DMS 273 (cell line): ENCODE data around the gene ATP5ME.
"Not testable (repeated sequence)": the region's sequence is repeated elsewhere in the genome, so short reads cannot be mapped to it uniquely, and the experiment has no call there.

Experiments
- DNase-seq: peaks from one replicate; lab custom pipeline; 2025; ENCODE audit not compliant: unreplicated experiment; lab: John Stamatoyannopoulos, UW

ATP5ME gene

DNA sequence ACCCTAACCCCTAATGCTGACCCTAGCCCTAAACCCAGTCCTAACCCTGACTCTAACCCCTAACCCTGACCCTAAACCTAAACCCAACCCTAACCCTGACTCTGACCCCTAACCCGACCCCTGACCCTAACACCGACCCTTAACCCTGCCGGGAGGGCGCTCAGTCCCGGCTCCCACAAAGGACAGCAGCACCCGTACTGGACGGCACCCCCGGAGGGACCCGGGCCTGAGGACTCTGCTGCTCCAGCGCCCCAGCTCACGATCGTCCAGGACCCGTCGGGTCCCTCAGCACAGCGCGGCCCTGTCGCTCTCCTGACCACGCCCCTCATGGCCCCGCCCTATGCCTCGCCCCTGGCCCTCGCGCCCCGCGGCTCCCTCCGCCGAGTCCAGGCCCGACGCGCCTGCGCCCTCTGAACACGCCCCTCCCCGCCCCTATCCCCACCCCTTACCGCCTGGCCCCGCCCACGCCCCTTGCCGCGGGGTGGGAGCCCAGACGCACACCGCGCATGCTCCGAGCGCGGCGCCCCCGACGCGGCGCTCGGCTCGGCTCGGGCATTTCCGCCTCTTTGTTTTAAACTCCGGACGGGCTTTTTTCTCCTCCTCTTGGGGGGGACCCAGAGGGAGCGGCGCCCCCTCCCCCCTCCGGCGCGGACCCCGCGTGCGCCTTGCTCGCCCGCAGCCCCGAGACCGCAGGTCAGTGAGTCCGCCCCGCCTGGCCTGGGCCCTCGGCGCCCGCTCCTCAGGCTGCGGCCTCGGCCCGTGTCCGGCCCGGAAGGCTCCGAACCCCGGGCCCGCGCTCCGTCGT is 31.4 kb upstream of the ATP5ME start, which contains the start of gene PCGF3:
Gene PCGF3 (plus strand): TSS at position 555 of the 805 bp plus-strand sequence. CDS start 27,849 bp downstream, outside the sequence.
- DNase-seq: peak; percentile 95

DNA sequence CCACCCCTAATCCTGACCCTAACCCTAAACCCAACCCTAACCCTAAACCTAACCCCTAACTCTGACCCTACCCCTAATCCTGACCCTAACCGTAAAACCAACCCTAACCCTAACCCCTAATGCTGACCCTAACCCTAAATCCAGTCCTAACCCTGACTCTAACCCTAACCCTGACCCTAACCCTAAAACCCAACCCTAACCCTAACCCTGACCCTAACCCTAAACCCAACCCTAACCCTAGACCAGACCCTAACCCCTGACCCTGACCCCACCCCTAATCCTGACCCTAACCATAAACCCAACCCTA is 30.8 kb upstream of the ATP5ME start:
- DNase-seq: no peak

DNA sequence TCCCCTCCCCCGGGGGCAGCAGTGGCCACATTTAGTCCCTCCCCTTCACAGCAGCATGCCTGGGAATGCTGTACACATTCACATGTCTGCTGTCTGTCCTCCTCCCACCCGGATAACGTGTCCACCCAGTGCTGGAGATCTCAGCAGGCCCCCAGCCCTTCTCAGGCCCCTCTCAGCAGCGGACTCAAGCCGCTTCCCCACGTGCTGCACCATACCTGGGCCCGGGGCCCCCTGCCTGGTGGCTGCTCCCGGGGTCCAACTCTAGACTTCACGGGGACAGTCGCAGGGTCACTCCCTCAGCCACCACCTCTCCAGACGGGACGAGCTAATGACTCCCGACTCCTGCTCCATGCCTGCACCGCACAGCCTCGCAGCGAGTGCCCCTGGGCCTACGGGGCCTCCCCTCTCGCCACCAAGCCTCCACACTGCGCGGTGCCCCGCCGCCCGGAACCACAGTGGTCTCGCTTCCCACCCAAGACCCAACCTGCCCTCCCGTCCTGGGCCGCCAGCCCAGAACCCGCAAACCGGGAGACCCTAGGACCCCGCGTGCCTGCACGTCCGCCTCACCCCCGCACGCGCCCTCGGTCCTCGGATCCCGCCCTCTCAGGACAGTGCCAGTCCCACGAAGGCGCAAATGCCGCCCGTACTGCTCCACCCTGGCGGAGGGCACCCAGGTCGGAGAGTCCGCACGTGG is 30.3 kb upstream of the ATP5ME start:
- no peak for DNase-seq

DNA sequence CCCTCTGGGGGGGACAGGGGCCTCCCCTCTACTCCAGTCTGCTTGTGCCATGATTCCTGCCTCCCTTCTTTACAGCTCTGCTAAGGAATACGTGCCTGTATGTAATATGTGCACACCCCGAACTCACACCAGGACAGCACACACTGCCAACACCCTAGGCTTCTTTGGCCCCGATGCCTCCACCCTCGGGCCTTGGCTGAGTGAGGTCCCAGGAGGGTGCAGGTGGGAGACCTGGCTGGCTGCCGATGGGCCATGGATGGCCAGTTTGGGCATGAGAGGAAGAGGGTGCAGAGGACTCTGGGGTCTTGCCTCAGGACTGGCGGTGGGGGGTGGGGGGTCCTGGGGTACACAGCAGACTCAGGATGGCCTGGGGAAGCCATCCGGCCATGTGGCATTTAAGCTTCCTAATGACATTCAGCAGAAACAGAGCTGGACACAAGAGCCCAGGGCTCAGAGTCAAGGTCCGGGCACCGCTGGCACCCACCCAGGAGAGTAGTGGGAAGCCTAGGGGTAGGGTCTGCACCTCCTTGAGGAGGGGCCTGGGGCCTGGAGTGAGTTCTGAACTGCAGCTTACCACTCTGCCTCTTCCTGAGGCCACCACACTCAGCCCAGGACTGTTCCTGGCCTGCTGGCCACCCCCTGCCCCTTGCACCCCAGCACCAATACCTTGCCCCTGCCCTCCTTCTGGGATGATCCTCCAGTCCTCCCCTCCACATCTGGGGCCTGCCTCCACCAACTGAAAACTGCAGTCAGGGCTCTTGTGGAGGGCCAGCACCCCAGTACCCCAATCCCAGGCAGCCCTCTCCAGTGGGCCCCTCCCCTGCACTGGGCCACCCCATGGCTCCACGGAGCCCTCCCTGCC is 29.5 kb upstream of the ATP5ME start:
- DNase-seq: no peak

DNA sequence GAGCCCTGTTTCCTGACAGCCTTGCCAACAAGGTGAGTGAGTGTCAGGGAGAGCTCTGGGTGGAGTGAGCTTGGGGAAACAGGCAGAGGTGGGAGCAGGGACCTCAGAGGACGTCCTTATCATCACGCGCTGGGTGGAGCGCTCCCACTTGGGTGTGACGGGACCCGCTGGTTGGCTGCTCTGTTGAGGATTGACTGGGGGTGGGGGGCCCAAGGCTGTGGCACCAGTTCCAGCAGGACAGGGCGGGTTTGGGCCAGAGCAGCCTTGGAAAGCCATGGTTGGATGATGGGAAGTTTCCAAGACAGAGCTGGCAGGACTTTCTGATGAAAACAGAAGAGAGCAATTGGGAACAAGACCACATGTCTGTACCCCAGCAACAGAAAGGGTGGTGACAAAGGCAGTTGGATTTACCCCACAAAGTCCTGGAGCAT is 28.6 kb upstream of the ATP5ME start:
- DNase-seq: no peak

DNA sequence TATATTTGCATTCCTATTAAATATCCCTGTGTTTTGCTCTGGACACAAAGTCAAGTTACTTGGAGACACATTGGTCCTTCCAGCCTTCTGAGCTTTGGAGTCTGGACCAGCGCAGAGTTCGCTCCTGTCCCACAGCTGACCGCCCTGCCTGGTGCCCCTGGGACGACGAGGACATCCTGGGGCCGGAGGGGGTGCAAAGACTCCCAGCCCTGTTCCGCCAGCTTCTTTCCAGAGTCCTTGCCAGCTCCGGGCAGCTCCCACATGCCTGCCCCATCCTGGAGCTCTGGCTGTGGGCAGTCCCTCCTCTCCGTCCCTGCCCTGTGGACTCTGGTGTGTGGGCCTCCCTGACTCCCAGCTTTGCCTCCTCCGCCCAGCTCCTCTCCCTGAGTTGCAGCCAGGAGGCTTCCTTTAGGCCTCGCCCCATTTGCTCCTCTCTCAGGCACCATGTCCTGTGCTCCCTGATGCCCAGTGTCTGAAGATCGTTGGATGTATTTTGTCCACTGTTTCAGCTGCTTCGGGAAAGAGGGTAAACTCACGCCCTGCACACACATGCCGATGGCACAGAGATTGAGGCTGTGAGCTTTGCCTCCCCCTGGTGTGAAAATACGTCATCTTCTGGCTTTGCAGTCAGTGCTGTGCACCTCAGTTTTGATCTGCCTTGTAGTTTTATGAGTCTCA is 26.6 kb upstream of the ATP5ME start:
- peak; percentile 21 for DNase-seq

DNA sequence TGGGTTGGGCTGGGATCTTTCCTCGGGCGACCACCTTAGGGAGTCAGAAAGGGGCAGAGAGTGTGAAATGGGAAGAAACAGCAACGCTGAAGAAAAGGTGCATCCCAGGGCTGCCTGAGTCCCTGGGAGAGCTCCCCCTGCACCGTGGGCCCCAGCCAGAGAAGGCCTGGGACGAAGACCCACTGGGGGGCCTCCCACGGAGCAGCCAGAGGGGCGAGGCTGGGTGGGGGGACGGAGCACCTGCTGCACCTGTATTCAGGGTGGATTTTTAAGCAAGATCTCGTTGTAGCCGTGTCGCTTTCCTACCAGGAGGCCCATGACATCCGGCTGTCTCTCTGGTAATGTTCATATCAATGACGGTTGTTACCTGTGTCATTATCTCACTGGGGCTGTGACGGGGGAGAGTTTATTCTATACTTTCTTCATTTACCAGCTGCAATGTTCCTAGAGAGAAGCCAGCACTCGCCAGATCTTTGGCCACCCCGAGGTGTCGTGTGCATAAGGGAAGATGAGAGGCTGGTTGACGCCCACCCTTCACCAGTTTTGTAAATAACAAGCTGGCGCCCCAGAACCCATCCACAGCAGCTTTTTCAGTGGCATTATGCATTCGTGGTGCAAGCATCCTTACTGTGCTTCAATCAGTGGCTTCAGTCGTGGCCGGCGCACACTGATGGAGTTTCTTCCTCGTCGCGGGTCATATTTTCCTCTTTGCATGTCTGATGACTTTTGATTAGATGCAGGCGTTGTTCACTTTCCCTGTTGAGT is 25.9 kb upstream of the ATP5ME start:
- DNase-seq: no peak

DNA sequence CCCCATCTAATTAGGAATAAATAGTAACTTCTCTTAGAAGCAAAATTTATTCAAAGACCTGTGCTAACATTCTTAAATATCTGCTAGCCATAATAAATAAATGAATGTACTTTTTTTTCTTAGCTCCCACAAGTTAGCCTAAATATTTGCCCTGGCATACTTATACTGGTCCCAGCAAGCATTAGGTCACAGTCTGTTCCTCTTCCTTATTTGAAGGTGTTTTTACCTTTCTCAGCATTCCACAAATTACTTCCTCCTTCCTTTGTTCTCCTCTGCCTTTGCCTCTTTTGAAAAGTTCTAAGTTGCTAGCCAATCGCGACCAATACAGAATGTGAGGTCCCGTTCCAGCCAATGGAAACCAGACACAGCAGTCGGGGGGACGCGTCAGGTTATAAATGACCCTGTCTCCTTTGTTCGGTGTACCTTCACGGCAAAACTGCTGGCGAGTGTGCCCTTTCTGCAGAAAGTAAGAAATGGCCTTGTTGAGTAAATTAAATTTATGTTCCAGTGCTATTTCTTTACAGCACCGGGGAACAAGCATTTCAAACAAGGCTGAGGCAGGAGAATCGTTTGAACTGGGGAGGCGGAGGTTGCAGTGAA is 20.4 kb upstream of the ATP5ME start:
- not testable (repeated sequence) for DNase-seq

DNA sequence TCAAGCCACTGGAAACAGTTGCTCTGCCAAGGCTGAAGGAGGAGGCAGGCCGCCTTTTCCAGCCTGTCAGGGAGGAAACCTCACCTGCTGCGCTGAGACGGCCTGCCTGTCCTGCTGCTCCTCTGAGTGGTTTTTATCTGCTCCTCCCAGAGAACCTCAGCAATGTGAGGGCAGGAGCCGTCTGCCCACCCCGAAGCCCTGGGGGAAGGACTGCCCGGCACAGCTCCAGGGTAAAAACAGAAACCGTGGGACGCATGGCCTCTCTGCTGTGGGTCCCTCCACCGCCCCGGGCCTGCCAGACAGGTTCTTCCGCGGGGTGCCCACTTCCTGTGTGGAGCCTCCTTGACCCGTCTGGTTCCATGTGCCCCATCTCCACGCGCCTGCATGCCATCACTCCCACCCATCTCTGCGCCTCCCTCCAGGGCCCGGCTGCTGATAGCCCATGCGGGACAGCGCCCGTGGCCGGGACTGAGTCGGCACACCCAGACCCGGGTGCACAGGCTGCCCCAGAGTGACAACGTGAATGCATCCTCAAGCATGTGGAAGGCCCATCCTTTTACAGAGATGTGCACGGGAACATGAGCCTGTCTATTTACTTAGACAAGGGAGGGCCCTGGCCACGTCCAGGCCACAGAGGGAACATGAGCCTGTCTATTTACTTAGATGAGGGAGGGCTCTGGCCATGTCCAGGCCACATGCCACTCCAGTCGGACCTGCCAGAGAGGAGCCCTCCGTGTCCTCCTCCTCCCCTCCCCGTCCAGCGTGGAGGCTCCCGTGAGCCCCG is 18.9 kb upstream of the ATP5ME start:
- DNase-seq: no peak

DNA sequence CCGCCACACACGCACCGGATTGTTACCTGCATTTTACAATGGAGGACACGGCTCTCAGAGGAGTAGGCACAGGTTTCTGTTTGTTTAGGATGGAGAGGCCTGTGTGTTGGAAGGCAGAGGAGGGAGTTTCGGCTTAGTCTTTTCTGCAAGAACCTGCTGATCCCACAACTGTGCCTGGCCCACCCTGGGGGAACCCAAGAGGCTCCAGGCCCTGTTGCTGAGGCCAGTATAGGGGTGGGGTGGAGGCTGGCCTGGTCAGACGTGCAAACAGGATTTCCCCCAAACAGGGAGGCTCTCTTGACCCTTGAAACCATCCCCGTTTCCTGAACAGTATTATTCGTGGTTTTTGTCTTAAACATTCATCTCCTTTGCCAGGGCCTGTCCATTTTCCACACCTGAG is 15.6 kb upstream of the ATP5ME start:
- DNase-seq: no peak

DNA sequence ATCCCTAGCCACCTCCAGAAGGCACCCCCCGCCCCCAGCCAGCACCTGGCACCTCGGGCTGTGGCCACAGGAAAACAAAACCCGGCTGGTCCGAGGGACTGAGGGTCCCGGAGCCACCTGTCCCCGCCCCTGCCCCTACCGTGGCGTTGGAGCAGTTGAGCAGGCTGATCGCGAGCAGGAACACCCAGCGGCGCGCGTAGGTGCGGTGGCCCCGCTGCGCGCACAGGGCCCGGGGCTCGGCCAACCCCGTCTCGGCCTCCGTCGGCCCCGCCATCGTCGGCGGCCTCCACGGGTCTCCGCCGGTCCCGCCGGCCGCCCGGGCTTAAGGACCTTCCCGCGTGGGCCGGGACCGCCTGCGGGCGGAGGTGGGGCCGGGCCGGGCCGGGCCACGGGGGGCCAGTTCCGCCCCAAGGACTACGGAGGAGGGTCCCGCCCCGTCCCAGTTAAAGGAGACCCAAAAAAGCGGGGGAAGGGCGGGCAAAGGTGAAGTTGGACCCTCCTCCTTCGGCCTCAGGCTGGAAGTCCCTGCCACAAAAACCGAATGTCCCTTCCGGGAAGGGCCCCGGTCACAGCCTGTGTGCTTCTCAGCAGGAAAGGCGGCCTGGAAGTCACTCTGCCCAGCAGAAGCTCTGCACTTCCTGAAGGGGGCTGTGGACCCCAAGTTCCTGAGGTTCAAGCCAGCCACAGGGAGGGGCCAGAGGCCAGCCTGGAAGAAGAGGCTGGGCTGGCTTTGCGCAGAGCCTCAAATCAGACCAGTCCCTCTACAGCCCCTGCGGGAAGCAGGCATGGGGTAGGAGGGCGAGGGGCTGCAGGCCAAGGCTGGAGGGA is 15.0 kb upstream of the ATP5ME start, which contains the start of gene SLC49A3:
Gene SLC49A3 (minus strand): TSS at position 298 of the 828 bp plus-strand sequence. CDS start 24 bp downstream, at position 274.
- no peak for DNase-seq

DNA sequence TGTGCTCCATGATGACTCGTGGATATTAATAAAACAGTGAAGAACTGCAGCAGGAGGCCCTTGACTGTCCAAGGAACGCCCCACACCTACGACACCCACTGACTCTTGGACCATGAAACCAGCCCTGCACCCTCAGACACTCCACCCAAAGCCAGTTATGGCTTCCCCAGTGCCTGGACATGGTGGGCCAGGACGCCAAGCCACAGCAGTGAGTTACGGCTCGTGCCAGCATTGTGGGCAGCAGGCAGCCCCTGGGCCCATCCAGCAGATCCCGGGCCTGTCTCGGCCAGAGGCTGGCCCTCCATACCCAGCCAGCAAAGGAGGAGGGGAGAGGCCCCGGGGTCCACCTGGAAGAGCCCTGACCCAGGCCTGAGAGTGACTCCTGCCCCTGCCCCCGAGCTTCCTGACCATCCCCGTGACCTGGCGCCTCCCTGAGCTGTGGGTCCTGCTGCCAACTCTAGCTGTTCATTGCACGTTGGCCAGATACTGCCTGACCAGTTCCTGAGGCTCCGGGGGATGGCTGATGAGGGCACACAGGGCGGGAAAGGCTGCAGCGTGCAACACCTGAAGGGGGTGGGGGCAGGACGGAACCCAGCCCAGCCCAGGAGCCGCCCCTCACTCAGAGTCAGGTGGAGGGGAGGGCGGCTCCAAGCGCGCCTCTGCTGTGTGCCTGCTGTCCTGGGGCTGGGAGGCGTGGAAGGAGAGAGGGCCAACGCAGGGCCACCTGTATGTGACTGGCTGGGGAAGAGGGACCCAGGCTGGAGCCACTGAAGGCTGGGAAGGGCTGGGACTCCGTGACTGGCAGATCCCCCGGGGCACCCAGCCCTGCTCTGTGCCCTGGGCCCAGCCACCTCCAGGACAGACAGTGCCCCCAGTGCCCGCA is 14.1 kb upstream of the ATP5ME start:
- DNase-seq: no peak

DNA sequence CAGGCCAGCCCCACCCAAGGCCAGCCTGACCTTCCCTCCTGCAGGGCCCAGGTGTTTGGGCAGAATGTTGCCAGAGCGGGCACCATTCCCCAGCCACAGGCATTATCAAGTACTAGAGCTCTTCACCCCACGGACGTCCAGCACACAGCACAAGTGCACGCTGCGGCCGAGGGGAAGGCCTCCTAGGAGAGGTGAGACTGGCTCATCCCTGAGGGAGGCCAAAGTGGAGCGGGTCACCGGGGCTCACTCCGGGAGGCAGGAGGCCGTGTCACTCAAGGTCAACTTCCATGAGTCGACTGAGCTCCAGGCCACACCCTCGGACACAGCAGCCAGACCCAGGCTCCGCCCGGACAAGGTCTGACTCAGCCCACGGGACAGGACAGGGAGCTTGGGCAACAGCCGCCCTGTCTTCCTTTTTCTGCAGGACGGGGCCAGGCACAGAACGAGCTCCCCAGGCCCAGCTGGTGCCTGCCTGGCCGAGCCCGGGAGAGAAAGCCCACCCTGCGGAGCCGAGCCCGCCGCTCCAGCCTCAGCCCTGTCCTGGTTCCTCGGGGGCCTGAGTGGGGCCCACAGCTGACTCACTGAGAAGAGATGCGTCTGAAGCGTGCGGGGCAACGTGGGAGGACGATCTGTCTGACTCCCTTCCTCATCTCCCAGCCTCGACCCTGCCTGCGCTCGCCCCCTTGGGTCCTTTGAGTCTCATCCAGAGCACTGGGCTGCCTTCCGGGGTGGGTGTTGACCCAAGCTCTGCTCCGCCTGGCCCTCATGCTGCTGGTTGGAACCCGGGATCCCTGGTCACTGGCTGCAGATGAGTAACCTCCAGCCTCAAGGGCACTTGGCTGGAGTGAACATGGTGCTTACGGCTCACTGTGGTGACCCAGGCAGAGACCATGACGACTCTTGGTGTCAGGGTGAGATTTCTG is 13.2 kb upstream of the ATP5ME start:
- no peak for DNase-seq

DNA sequence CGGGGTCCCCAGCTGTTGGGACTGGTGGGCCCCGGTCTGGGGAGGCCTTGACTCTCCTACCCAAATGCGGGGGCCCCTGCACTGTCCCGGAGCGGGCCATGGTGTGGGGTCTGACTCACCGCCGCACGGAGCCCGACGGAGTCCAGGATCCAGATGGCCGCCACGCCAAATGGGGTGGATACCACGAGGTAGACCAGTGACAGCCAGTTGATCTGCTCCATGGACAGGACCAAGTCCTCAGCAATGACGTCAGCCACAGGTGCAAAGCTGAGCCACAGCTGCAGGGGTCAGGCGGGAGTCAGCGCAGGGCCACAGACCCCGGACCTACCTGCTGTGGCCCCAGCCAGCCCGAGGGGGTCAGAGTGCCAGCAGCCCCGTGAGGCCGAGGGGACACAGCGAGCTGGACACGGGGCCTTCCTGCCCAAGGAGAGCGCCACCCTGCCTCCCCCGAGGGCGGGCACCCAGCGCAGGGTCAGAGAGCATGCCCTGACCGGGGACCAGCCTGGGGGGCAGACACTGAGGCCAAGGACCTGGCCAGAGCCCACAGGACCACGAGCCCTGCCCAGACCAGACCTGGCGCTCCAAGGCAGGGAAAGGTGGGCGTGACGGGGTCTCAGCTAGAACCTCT is 12.5 kb upstream of the ATP5ME start:
- no peak for DNase-seq

DNA sequence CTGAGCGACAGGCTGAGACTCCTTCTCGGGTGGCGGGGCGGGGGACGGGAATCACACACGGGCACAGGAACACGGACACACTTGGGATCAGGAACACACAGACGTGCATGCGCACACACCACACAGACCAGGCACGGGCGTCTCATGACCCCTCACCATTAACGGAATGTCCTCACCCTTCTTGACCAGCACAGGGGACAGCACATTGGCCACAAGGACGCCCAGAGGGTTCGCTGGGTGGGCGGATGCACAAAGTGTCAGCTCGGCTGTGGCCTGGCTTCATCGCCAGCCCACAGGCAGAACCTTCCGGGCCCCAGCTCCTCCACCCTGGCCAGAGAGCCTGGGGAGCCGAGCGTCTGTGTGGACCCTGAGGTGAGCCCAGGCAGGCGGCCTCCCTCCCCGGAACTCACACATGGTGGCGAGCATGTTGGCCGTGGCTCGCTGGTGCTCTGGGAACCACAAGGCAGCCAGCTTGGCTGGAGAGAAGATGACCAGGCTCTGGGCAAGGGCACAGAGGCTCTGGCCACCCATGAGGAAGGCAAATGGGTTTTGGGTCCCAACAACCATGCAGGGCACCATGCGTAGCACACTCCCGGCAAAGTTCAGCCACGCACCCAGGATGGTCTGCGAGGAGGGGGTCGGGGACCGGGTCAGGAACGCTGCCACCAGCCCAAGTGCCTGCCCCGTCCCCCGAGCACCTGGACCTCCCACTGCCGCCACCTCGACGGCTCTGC is 11.8 kb upstream of the ATP5ME start:
- DNase-seq: no peak
